Spleen (tissue), 7 donors: ENCODE data around the gene CAMKK1.

Experiments
- CTCF ChIP-seq, 11 experiments: fragments of 200-600 bp in 7 of 11; fragments of 450-650 bp in 4 of 11; sonication (generic) in 4 of 11; IDR thresholded peaks in 8 of 11; conservative IDR thresholded peaks in 3 of 11; 1 replicate in 7 of 11; 2 replicates in 4 of 11; pipeline versions ENCODE4 v1.4.0 to v1.8.0; 2016 to 2021; ENCODE audit warnings: antibody characterized with exemption in 11 of 11, inconsistent platforms in 4 of 11, mild to moderate bottlenecking in 1 of 11
- POLR2A ChIP-seq, 3 donors: fragments of 450-650 bp; IDR thresholded peaks; one replicate each; pipeline ENCODE4 v1.5.1; 2017; ENCODE audit warnings: antibody characterized with exemption in 3 of 3, mild to moderate bottlenecking in 1 of 3
- POLR2AphosphoS5 ChIP-seq, 3 donors: sonication (generic); formaldehyde crosslinking; IDR thresholded peaks; one replicate each; pipeline ENCODE4 v1.5.1; 2017; ENCODE audit warnings: antibody characterized with exemption in 3 of 3
- donor health status: DM: no; HTN: no; CAD: no; lungs with moderate emphysema.
- donor health status: DM: no; HTN: no; CAD: no.
- donor health status: DM: no; HTN: no; CAD: no.

DNA sequence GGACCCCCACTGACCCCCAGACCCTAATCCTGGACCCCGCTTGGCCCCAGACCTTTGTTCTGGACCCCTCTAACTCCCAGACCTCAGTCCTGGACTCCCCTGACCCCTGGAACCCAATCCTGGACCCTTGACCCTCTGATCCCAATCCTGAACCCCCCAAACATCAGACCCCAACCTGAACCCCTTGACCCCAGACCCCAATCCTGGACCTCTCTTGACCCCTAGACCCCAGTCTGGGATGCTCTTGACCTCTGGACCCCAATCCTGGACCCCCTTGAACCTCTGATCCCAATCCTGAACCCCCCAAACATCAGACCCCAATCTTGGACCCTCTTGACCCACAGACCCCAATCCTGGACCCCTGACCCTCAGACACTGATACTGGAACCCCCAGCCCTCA lies 36.9 kb upstream of the CAMKK1 start:
- no peak for TF ChIP-seq CTCF (IDR thresholded peaks at IDR 0.05 in 8 of 11, conservative IDR thresholded peaks at IDR 0.05 in 3 of 11)
- no peak for TF ChIP-seq POLR2AphosphoS5 (IDR thresholded peaks at IDR 0.05)
- no peak for TF ChIP-seq POLR2A (IDR thresholded peaks at IDR 0.05)
